Erythroblast (primary cell): ENCODE data around the gene NAB2.
"Not testable (repeated sequence)": the region's sequence is repeated elsewhere in the genome, so short reads cannot be mapped to it uniquely, and the experiment has no call there.

Source experiments
- DNase-seq, 2 experiments: peaks; one replicate each; lab custom pipeline; 2025; lab: John Stamatoyannopoulos, UW
- GATA1 ChIP-seq: IDR thresholded peaks from 2 replicates; pipeline ENCODE4 v1.6.1; 2011; ENCODE audit warnings: low read depth, mild to moderate bottlenecking, control low read depth, low read length, moderate library complexity
- POLR2A ChIP-seq: IDR thresholded peaks from 2 replicates; pipeline ENCODE4 v1.6.1; 2011; ENCODE audit warnings: mild to moderate bottlenecking, low read length

Gene NAB2

DNA sequence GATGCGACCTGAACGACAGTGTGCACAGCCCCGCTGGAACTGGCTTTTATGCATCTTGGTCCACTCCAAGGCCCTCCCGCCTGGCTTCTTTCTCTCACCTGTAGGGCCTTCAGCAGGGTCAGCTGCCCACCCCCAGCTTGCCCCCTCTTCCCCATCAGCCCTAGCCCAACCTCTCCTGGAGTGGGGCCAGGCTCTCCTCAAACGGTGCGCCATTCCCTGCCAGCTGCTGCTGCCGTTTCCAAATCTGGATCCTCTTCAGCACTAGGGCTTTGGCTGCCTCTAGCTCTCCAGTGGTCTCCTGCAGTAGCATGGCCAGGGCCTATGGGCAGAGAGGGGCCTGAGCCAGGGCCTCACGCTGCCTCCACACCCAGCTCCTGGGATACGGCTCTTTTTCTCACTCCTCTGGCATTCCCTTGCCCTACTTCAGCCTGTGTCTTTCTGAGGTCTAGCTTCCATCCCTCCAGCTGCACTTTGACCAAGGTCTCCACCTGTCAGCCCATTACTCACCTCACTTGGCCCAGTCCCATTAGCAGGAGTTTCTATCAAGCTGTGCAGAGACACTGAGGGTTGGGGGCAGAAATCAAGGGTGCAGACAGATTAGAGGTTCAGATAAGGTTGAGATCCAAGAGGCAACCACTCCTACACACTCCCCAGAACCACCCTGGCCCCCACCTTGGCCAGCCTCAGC is 17.3 kb downstream of the NAB2 start:
- TF ChIP-seq POLR2A (no peak), GATA1 (no peak)
- DNase-seq = no peak

DNA sequence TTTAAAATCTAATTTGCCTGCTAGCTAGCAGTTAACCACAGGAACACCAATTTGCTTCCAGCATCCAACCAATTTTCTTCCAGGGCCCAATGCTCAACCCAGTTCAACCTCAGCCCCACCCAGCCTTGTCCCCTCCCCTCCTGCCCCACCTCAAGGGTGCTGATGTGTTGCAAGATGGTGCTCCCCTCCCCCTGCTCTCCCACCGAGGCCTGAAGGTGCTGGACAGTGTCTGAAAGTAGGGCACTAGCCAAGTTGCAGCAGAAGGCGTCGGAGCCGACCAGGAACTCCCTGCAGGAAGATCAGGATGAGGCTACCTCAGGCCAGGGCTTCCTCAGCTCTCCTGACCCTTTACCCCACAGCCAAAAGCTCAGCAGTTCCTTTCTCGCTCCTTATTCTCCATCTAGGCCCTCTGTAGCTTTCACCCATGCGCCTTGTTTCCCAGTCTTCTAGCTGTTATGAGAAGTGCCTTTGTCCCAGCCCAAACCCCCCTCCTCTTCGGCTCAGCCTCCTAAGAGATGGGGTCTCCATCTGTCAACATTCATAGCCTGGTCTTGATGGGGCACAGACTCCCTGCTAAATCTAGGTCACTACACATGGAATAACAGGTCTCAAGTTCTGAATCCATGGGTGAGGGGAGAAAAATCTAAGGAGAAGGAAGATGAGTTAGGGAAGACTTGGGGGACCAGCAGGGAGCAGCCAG is 18.7 kb downstream of the NAB2 start:
- no peak for TF ChIP-seq GATA1
- no peak for TF ChIP-seq POLR2A

DNA sequence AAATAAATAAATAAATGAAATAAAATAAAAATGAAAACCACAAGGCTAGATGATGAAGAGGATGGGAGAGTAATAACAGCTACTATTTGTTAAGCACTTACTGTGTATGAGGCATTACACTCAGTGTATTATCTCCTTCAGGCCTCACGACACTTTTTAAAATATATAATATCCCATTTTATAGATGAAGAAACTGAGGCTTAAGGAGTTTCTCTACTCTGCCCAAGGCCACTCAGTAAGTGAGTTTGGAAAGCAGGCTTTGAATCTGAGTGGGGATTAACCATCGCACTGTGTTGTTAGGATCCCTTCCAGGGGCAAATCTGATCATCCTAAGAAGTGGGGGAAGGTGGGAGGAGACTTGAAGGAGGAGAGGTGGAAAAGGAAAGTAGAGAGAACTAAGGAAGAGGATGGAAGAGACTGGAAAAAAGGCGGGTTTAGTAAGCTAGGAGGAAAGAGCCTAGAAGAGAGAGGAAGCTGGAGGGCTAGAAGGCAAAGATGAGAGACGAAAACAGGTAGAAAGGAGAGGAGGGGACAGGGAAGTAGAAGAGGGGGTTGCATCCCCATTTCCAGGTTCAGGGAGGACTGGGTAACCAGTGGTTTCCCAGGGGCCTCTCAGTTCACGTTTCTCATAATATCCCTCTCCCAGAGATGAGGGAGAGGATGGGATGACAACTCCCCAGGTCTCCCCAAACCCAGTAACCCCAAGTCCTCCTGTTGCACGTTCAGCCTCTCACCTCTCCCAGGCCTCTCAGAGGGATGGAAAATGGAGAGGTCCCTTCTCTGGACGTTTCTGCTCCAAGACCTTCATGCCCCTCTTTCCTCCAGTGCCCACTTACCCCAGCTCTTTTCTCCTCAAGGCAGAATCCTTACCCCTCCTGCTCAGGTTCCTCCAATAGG is 20.5 kb downstream of the NAB2 start:
- DNase-seq = no peak
- no peak for TF ChIP-seq POLR2A
- TF ChIP-seq GATA1 = no peak

More for the DNA sequence above, 18.7 kb downstream of the NAB2 start:
- DNase-seq = no peak

DNA sequence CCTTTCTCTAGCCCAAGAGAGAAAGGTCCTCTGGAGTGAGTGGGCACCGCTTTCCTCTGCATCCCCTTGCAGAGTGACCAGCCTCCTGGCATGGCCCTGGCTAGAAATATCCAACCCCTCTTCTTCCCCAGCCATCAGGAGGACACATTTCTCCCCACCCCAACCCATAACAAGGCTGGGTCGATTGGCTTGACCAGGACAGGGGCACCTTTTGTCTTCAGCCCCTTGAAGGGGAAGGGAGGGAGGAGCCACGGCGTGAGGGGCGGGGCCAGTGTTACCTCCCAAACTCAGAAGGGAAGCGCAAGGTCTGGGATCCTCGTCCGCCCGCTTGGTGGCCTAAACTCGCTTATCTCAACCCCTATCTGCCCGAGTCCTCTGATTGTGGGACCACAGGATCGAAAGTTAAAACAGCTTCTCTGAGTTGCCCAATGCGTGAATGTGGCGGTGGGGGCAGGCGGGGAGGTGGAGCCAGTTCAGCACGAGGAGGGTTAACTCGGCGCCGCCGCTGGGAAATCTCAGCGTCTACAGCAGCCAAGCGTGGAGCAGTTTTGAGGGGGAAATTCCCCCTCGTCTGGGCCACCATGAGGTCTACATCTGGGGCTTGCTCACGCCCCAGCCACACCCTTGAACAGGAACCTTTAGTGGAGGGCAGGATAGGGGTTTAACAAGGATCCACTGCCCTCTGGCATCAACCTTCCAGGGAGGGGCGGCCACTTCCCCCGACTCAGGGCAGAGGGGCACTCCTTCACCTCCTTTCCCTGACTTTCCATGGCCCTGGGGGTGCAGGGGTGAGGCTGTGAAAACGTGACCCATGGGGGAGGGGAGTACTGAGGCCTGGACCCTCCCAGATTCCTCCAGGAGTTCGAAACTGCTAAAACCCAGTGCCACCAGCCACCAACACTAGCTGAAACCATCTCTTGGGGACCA is 21.5 kb downstream of the NAB2 start:
- TF ChIP-seq POLR2A = no peak
- no peak for TF ChIP-seq GATA1
- DNase-seq = peak; percentile 61 to 68

DNA sequence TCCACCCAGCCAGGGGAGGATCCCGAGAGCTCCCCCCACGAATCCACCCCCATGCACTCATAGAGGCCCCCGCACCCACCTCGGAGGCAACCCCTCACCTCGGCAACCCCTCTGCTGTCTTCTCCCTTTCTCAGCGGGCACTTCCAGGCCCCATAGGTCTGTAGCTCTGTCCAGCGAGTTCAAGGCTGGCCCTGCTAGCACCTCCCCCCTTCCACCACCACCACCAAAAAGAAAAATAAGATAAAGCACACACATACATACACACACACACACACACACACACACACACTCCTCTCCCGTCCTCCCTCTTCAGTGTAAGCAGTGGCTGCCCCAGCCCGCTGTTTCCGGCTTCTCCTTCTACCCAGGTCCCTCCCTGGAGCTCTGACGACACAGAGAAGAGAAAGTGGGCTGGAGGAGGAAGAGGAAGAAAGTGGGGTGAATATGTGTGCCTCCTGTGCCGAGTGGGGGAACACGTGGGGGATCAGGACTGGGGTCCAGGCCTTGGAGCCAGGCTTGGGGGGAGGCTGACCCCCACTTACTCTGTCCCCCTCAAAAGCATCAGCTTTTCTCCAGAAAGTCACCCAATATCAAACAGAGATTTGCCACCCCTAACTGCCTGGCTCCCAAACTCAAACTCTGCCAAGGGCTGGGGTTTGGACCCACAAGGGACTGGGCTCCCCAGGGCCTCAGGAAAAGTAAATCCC is 22.3 kb downstream of the NAB2 start, which contains the start of gene STAT6:
Gene STAT6, minus strand, starts transcription at position 332 of the 704 bp plus-strand sequence. CDS start 3,084 bp downstream, outside the sequence.
- TF ChIP-seq GATA1 = no peak
- peak; percentile 85 for TF ChIP-seq POLR2A
- peak; percentile 88 to 91 for DNase-seq

DNA sequence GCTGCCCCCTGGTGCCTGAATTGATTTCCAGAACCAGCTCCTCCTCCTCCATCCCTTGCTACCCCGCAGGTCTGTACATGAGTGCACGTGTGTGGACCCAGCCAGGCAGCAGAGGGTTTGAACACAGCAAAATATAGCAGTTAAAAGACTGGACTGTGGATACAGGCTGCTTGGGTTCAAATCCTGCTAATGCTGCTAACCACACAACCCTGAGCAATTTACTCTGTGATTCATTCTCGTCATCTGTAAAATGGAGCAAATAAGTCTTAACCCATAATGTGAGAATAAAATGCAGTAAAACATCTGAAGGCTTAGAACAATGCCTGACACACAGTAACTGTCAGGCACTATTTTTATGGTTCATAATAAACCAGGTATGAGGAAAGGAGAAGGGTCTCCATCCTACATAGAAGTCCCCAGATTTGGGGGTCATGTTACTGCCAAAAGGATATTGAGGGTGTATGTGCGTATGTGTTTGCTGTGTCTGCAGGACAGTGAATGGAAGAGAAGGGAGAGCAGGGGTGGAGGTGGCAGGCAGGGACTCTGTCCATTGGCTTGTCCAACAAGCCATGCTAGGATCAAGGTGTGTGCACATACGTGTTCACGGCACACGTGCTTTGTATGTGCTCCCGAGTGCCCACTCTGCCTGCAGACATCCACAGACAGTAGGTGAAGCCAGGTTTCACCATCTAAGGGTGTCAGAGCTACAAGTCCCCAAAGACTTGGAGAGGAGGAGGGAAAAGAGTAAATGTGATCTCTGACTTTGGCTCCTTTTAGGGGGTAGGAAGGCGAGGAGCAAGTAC is 23.8 kb downstream of the NAB2 start:
- DNase-seq = no peak
- TF ChIP-seq POLR2A = no peak
- no peak for TF ChIP-seq GATA1

DNA sequence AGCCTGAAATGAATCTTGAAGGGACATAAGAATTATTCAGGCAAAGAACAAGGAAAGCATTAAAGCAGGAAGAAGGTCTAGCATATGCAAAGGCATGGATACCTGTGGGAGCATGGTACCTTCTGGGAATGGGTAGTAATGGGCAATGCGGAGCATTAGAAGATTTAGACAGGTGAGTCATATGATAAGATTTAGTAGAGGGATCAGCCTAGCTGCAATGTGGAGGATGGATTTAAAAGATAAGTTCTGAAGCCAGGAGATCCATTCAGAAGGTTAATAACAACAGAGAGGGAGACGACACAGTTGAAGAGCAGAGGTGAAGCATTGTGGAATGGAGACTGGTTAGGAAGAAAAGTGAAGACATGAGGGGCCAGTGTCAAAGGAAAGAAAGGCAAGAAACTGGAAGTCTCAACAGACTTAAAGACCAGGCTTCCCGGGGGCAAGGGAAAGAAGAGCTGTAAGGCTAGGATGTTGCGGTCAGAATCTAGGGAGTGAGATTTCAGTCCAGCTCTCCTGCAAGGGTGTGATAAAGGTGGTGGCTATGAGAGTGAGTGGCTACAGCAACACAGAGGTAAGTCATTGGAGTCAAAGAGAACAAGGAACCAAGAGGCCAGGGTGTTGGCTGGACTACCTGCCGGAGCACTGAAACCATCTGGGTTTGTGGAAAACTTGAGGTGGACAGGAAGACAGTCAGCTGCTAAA is 27.8 kb downstream of the NAB2 start:
- no peak for DNase-seq
- TF ChIP-seq POLR2A (no peak), GATA1 (no peak)

DNA sequence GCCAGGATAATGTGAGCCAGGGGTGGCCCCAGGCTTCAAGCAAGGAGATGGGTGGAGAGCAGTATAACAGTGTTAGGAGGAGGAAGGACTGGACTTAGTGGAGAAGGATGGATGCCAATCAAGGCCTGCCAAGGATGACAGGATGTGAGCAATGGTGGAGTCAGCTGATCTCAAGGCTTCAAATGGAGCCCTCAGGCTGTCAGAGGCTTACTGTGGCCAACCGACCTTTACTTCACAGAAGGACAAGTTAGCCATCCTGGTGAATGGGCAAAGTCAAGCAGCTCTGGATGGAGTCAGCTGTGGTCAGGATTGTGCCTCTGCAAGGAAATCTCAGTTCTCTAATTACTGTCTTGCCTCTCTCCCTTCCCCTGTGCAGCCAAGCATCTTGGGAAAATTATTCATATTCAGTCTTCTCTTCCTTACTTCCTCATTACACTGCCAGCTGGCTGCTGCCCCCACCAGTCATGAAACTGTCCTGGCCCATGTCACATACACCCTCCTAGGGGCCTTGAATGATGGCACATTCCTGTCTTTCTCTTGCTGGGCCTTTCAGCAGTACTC is 29.9 kb downstream of the NAB2 start:
- no peak for DNase-seq
- TF ChIP-seq POLR2A (no peak), GATA1 (no peak)

DNA sequence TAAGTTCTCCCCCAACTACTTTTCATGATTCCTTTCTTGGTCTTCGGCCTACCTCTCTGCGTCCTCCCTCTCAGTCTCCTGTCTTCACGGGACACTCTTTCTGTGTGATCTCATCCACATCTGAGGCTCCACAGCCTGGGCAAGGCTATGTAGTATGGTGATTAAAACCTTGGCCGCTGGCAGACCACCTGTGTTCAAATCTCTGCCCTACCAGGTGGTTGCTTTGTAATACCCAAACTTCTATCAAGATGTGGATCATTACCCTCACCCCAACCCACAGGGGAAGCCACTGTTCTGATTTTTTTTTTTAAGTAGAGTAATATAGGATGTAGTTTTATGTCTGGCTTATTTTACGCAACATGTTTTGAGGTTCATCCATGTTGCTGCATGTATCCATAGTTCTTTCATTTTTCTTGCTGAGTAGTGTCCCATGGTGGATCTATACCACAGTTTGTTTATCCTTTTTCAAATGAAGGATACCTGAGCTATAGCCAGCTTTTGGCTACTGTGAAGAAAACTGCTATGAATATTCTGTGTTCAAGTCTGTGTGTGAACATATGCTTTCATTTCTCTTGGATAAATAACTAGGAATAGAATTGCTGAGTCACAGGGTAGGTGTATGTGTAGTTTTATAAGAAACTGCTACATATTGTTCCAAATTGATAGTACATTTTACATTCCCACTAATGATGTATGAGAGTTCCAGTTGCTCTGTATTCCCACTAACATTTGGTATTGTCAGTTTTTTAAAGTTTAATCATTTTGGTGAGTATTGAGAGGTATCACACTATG is 30.6 kb downstream of the NAB2 start:
- no peak for DNase-seq
- TF ChIP-seq GATA1 = no peak
- TF ChIP-seq POLR2A = no peak

DNA sequence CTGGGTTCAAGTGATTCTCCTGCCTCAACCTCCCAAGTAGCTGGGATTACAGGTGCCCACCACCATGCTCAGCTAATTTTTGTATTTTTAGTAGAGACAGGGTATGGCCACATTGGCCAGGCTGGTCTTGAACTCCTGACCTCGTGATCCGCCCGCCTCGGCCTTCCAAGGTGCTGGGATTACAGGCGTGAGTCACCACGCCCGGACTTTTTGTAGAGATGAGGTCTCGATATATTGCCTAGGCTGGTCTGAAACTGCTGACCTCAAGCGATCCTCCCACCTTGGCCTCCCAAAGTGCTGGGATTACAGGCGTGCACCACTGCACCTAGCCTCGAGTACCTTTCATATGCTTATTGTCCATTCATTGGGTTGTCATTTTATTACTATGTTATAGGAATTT is 31.8 kb downstream of the NAB2 start:
- DNase-seq = not testable (repeated sequence)
